PC-3 (cell line): Measurements from ENCODE around the gene GAPDH. TPM values are rescaled to one million over a fixed set of nuclear protein-coding genes. Genes with fewer than 3 reads are reported as not detected.
A peak's percentile ranks its signal among the peaks of the same experiment; 100 is the strongest.
"Not testable (repeated sequence)": the region's sequence is repeated elsewhere in the genome, so short reads cannot be mapped to it uniquely, and the experiment has no call there.

Experiments
- ATAC-seq: fragments of 200-7000 bp; cut with Tn5 transposase; 2 replicates; pipeline ENCODE4 v1.9.1; 2020; ENCODE audit warnings: mild to moderate bottlenecking, moderate library complexity
- BruUV-seq: library from RNA; stranded (reverse); fragments of 400-500 nt; replicated peaks from 2 replicates; lab custom pipeline; 2021; lab: Mats Ljungman, UMichigan
- CTCF ChIA-PET: fragments of 300-600 bp; sonication (Branson Sonifier 250); formaldehyde crosslinking; loops from one replicate; lab custom pipeline; 2022; ENCODE audit warnings: antibody characterized with exemption; lab: Charles Lee
- POLR2A ChIA-PET: fragments of 300-600 bp; sonication (Branson Sonifier 250); formaldehyde crosslinking; loops from one replicate; lab custom pipeline; 2022; ENCODE audit warnings: antibody characterized with exemption; ENCODE audit not compliant: unreplicated experiment; lab: Charles Lee
- DNase-seq: peaks from one replicate; pipeline ENCODE4 v3.0.0-alpha.2; 2015
- H2AFZ ChIP-seq: fragments of 300-600 bp; sonication (generic); 2 replicates; pipeline ENCODE4 v1.6.0; 2016; ENCODE audit warnings: antibody characterized with exemption, low read length
- H3F3A ChIP-seq: fragments of 300-600 bp; sonication (generic); one replicate; pipeline ENCODE4 v1.6.0; 2017; ENCODE audit warnings: antibody characterized with exemption, low read length, control low read depth, mild to moderate bottlenecking; ENCODE audit not compliant: unreplicated experiment
- H3K27ac ChIP-seq: fragments of 300-600 bp; sonication (generic); 2 replicates; pipeline ENCODE4 v1.5.1; 2016; ENCODE audit warnings: mild to moderate bottlenecking, low read length
- H3K27me3 ChIP-seq: fragments of 300-600 bp; sonication (generic); 2 replicates; pipeline ENCODE4 v1.6.1; 2016; ENCODE audit warnings: low read length, mixed read lengths
- H3K36me3 ChIP-seq: fragments of 300-600 bp; sonication (generic); 2 replicates; pipeline ENCODE4 v1.6.1; 2016; ENCODE audit warnings: low read depth, mixed run types, low read length, mixed read lengths
- H3K4me1 ChIP-seq: fragments of 300-600 bp; sonication (generic); 2 replicates; pipeline ENCODE4 v1.5.1; 2016; ENCODE audit warnings: low read length; ENCODE audit not compliant: insufficient read depth
- H3K4me2 ChIP-seq: fragments of 300-600 bp; sonication (generic); 2 replicates; pipeline ENCODE4 v1.6.0; 2016; ENCODE audit warnings: low read length
- H3K4me3 ChIP-seq: fragments of 300-600 bp; sonication (generic); 2 replicates; pipeline ENCODE4 v1.5.1; 2016; ENCODE audit warnings: mild to moderate bottlenecking, low read length, mixed read lengths
- H3K79me2 ChIP-seq: fragments of 300-600 bp; sonication (generic); 2 replicates; pipeline ENCODE4 v1.6.1; 2017; ENCODE audit warnings: low read length, mixed read lengths
- H3K9ac ChIP-seq: fragments of 300-600 bp; sonication (generic); 2 replicates; pipeline ENCODE4 v1.6.0; 2016; ENCODE audit warnings: mild to moderate bottlenecking, low read length
- H3K9me2 ChIP-seq: fragments of 300-600 bp; sonication (generic); replicated peaks from 2 replicates; pipeline ENCODE4 v1.6.1; 2016; ENCODE audit warnings: mixed run types, low read length, mixed read lengths
- H3K9me3 ChIP-seq: fragments of 300-600 bp; sonication (generic); 2 replicates; pipeline ENCODE4 v1.6.1; 2016; ENCODE audit warnings: low read length, mixed read lengths
- H4K20me1 ChIP-seq: fragments of 300-600 bp; sonication (generic); 2 replicates; pipeline ENCODE4 v1.6.1; 2016; ENCODE audit warnings: low read length, mixed read lengths
- EZH2 ChIP-seq: fragments of 300-600 bp; sonication (generic); IDR thresholded peaks from one replicate; pipeline ENCODE4 v1.6.1; 2017; ENCODE audit warnings: antibody characterized with exemption, mild to moderate bottlenecking, low read length; ENCODE audit not compliant: unreplicated experiment
- EZH2phosphoT487 ChIP-seq: fragments of 300-600 bp; sonication (generic); IDR thresholded peaks from 2 replicates; pipeline ENCODE4 v1.6.1; 2018; ENCODE audit warnings: mild to moderate bottlenecking, antibody characterized with exemption, low read length, borderline replicate concordance
- intact Hi-C: fragments of 100-400 bp; cut with micrococcal nuclease; formaldehyde crosslinking; loops from 2 replicates; pipeline ENCODE4 v1.9.0; 2023
- total RNA-seq: library from RNA; depleted of rRNA; stranded (reverse); fragments of >200 nt; gene quantifications from 2 replicates; pipeline ENCODE4 v1.2.3, GENCODE V29; 2014
- TF ChIP-seq, protein P1 (sequence below): fragments of 300-600 bp; sonication (generic); conservative IDR thresholded peaks from 2 replicates; pipeline ENCODE4 v1.5.1; 2017; ENCODE audit warnings: antibody characterized with exemption, low read depth, mild to moderate bottlenecking, low read length

GAPDH gene
- total RNA-seq, 1 experiment from 2014 or later, result 7,326 TPM

DNA sequence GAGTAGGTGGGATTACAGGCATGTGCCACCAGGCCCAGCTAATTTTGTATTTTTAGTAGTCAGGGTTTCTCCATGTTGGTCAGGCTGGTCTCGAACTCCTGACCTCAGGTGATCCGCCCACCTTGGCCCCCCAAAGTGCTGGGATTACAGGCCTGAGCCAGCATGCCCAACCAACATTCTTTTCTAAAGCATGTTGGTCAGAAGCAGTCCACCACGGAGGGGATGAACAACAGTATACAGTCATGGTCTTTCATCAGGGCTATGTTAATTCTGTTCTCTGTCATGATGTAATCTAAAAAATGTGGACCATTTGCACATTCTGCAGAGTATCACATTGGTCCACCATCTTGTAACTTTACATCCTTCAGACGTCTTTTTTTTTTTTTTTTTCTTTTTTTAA is 44.9 kb upstream of the GAPDH start:
- Histone ChIP-seq H3K9me2 (no peaks in the 10 kb centered on the region), H3K27ac (no peak overlapping the region), H3K9me3 (no peaks in the 10 kb centered on the region), H4K20me1 (no peaks in the 10 kb centered on the region), H3K36me3 (no peaks in the 10 kb centered on the region; the same call in 1 of the 2 replicates), H3K9ac (no peak overlapping the region), H3K79me2 (peaks cover 22% of the 10 kb centered on the region), H2AFZ (no peak overlapping the region), H3K27me3 (no peaks in the 10 kb centered on the region), H3K4me3 (no peak overlapping the region), H3F3A (no peaks in the 10 kb centered on the region), H3K4me2 (no peak overlapping the region), H3K4me1 (peaks cover 7% of the 10 kb centered on the region; the same call in 1 of the 2 replicates)
- no peak for DNase-seq
- no peak for TF ChIP-seq EZH2phosphoT487
- TF ChIP-seq, protein P1, sequence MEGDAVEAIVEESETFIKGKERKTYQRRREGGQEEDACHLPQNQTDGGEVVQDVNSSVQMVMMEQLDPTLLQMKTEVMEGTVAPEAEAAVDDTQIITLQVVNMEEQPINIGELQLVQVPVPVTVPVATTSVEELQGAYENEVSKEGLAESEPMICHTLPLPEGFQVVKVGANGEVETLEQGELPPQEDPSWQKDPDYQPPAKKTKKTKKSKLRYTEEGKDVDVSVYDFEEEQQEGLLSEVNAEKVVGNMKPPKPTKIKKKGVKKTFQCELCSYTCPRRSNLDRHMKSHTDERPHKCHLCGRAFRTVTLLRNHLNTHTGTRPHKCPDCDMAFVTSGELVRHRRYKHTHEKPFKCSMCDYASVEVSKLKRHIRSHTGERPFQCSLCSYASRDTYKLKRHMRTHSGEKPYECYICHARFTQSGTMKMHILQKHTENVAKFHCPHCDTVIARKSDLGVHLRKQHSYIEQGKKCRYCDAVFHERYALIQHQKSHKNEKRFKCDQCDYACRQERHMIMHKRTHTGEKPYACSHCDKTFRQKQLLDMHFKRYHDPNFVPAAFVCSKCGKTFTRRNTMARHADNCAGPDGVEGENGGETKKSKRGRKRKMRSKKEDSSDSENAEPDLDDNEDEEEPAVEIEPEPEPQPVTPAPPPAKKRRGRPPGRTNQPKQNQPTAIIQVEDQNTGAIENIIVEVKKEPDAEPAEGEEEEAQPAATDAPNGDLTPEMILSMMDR, result no peak
- BruUV-seq, result no TSS peak
- ChIA-PET POLR2A (no interaction called here), CTCF (interaction anchor here (0.7 kb wide), 1 partner anchor 144 kb away, joined by 4 read pairs; no protein-coding TSS in a partner anchor)
- intact Hi-C loops, result no loop called here
- no peak for ATAC-seq

DNA sequence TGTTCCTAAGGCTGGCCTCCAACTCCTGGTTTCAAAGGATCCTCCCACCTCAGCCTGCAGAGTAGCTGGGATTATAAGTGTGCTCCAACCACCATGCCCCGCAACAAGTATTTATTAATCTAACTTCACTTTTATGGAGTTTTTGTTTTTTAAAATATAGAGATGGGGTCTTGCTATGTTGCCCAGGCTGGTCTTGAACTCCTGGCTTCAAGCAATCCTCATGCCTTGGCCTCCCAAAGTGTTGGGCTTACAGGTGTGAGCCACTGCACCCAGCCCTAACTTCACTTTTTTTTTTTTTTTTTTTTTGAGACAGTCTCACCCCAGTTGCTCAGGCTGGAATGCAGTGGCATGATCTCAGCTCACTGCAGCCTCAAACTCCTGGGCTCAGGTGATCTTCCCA is 43.6 kb upstream of the GAPDH start:
- not testable (repeated sequence) for BruUV-seq, H3K9ac ChIP-seq

DNA sequence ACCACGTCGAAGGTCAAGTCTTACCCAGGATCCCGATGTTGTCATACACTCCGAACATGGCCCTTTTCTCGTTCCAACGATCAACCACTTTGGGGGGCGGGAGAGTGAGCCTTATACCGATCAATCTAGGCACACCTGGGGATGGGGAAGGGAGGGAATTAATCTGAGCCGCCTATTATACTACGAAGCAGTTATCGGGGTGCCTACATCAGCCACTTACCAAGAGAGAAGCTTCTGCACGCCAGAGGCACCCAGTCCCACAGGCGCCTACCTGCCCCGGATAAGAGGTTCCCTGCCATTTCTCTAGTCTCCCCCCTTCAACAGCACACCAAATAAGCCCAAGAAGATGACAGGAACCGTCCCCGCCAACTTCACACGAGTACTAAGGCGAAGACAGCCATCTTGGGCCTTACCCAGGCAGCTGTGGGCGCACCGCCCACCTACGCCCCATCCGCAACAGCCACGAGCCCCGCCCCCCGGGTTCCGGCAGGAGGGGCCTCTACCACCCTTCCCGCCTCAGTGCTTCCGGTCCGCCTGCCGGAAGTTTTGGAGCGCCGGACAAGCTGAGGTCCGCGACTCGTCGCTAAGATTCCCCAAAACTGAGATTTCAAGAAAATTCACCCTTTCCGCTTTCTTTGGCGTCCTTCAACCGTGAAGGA is 41.4 kb upstream of the GAPDH start, which contains the start of gene MRPL51:
TSS of gene MRPL51 (minus strand) at position 425 of the 659 bp plus-strand sequence. CDS start at position 299, 126 bp downstream.
- TSS peak; percentile 90 for BruUV-seq

More for the DNA sequence above, 43.6 kb upstream of the GAPDH start:
- DNase-seq, H3K4me3 ChIP-seq, intact Hi-C loops, H3K27ac ChIP-seq, H3F3A ChIP-seq, H4K20me1 ChIP-seq, CTCF ChIA-PET, H3K36me3 ChIP-seq, H2AFZ ChIP-seq, H3K9me2 ChIP-seq, H3K27me3 ChIP-seq, ATAC-seq, H3K4me2 ChIP-seq, H3K9me3 ChIP-seq: not testable (repeated sequence)
- POLR2A ChIA-PET, result interaction anchor here (0.7 kb wide), 1 partner anchor 170 kb away, joined by 4 read pairs; no protein-coding TSS in a partner anchor
- Histone ChIP-seq H3K4me1 (peaks cover 18% of the 10 kb centered on the region), H3K79me2 (peaks cover 34% of the 10 kb centered on the region)

More for the DNA sequence above, 41.4 kb upstream of the GAPDH start, which contains the start of gene MRPL51:
- peak within 1 kb of the TSS; percentile 96 for H3K9ac ChIP-seq
- ChIA-PET POLR2A (interaction anchor here (0.6 to 1.1 kb wide), 2 partner anchors 39 to 48 kb away, joined by 3 to 6 read pairs; no protein-coding TSS in a partner anchor), CTCF (interaction anchor here (0.7 kb wide), 1 partner anchor 27 kb away, joined by 3 read pairs; no protein-coding TSS in a partner anchor)
- peak within 1 kb of the TSS; percentile 86 for H3K4me2 ChIP-seq
- H3K79me2 ChIP-seq, result peaks cover 56% of the 10 kb centered on the region
- DNase-seq (peak; percentile 89), ATAC-seq (peak; percentile 78)
- H3K27ac ChIP-seq, result peak within 1 kb of the TSS; percentile 91
- no peaks in the 10 kb centered on the region for H4K20me1 ChIP-seq
- intact Hi-C loops, result no loop called here
- TF ChIP-seq EZH2phosphoT487, result no peak
- no peak for TF ChIP-seq EZH2
- TF ChIP-seq, protein P1, result no peak
- no peaks in the 10 kb centered on the region for H3F3A ChIP-seq
- H3K9me3 ChIP-seq, result no peaks in the 10 kb centered on the region
- peak within 1 kb of the TSS; percentile 80 for H3K4me3 ChIP-seq
- H3K27me3 ChIP-seq, result no peaks in the 10 kb centered on the region
- peak within 1 kb of the TSS; percentile 86 for H2AFZ ChIP-seq
- peaks cover 19% of the 10 kb centered on the region for H3K4me1 ChIP-seq
- peaks cover 12% of the 10 kb centered on the region for H3K36me3 ChIP-seq
- H3K9me2 ChIP-seq, result no peaks in the 10 kb centered on the region
